ENCODE data around the gene FAHD2A.
"Not testable (repeated sequence)": the region's sequence is repeated elsewhere in the genome, so short reads cannot be mapped to it uniquely, and the experiment has no call there.

FAHD2A gene

GRCh38 chr2:95433373-95433772 lies 30.9 kb downstream of the FAHD2A start:
- not testable (repeated sequence) for DNase-seq

GRCh38 chr2:95433973-95434372 lies 31.5 kb downstream of the FAHD2A start:
- not testable (repeated sequence) for DNase-seq

GRCh38 chr2:95434507-95435076 lies 32.1 kb downstream of the FAHD2A start:
- DNase-seq = peak in 2 of 56 donors; percentile 26 to 46

- DNase-seq = not testable (repeated sequence)
Measured at GRCh38 chr2:95435162-95435871, 32.8 kb downstream of the FAHD2A start.

- not testable (repeated sequence) for DNase-seq
Measured at GRCh38 chr2:95435872-95436209, 33.3 kb downstream of the FAHD2A start.

GRCh38 chr2:95442474-95443099 lies 40.1 kb downstream of the FAHD2A start:
- not testable (repeated sequence) for DNase-seq

GRCh38 chr2:95445317-95445716 lies 42.8 kb downstream of the FAHD2A start:
- not testable (repeated sequence) for DNase-seq

GRCh38 chr2:95463292-95463691 lies 60.8 kb downstream of the FAHD2A start:
- not testable (repeated sequence) for DNase-seq

All from amygdala (tissue), 56 donors.